Globus pallidus (tissue), 1 donor: Measurements from ENCODE around the gene MAGI1.

Experiments
- DNase-seq: peaks from one replicate; pipeline ENCODE4 v3.0.0-alpha.2; 2015; ENCODE audit warnings: low spot score

MAGI1 gene

DNA sequence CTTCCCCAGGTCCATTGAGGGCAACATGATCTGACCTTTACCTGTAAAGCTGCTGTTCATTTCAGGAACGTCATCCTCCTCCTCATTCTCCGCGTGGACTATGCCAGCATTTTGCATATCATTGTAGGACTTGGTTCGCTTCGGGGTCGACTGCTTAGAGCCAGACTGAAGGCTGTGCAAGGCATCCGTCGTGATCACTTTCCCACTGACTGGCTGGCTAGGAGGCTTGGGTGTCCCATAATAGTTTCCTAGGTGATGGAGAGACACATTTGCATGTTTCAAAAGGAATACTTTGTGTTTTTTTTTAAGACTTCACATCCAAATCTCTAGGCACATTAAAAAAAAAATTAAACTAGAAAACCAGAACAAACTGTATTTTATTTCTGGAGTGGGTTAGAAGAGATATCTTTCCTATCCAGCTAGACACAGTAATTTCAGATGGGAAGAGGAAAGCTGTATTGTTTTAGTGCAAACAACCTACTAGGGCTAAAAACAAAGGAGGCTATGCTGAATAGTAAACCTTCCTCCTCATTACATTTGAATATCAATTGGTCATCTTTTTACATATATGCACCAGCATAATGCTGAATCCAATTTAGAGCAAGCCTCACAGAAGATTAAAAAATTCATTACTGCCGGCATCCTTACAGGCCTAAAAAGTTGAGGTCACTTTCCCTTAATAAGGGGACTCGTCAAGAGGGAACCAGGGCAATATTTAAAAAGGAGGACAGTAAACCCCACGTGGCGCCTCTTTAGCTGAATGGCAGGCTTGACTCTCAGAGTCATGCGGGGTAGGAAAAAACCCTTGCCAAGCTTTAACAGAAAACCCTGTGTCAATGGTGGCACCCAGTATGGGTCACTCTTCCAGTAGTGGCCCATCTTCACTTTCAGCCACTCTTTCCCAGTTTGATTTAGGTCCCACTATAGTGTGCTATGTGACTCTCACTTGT is 559.9 kb downstream of the MAGI1 start:
- DNase-seq, result peak; percentile 51

- no peak for DNase-seq
Observed at GRCh38 chr3:65473736-65474135, 565.0 kb downstream of the MAGI1 start.

DNA sequence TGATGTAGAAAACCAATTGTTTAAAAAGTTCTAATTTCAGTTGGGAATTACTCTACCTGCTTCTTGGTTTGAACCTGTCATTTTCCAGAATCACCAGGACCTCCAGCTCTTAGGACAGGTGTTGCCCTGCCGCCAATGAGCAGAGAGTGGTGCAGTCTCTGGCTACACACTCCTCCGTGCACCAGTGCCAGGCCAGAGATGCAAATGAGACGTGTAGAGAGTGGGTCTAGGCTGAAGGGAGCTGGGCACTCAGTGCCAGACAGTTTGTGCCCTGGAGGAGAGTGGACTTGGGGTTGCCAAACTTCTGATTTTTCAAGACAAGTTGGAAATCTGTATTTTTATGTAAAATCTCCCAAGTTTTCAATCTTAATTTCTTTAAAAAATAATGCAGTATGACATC is 566.2 kb downstream of the MAGI1 start:
- DNase-seq, result no peak

- DNase-seq, result no peak
Observed at GRCh38 chr3:65466300-65466988, 572.3 kb downstream of the MAGI1 start.

DNA sequence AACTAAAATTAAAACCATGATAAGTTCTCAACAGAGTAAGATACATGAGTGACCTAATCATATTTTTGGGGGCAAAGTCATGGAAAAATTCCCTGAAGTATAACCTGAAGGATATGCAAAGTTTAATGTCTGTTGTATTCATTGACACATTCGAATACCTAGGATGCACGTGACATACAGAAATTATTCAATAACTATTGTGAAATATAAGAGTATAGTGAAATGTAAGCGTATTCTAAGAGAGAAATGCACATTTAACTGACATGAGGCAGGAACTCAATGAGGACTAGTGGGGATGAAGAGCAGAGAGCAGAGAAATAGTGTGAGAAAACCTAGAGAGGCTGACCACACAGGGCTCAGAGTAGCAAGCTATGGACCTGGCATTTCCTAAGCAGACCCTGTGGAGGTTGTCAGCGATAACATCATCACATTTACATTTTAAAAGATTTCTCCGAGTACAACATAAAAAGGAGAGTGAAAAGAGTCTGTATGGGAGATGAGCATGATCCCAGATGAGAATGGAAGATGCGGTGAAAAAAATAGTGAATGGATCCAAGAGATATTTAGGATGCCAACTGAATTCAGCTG is 588.8 kb downstream of the MAGI1 start:
- no peak for DNase-seq

DNA sequence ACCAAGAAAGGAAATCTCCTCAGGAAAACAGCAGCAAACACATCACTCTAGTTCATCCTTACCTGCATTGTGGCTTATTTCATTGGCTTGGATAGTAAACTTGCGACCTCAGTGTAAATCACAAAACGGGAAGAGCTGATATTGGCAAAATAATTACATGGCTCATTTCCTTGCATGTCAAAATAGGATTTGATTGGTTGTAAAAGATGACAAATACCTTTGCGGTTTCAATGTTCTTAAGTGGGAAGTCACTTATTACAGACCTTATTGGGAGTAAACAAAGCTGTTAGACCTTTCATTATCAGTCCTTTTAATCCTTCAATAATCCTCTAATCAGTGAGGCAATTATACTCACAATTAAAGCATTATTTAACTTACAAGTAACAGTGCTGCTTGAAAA is 590.6 kb downstream of the MAGI1 start:
- DNase-seq, result no peak

GRCh38 chr3:65445573-65446169 is 593.0 kb downstream of the MAGI1 start:
- no peak for DNase-seq

DNA sequence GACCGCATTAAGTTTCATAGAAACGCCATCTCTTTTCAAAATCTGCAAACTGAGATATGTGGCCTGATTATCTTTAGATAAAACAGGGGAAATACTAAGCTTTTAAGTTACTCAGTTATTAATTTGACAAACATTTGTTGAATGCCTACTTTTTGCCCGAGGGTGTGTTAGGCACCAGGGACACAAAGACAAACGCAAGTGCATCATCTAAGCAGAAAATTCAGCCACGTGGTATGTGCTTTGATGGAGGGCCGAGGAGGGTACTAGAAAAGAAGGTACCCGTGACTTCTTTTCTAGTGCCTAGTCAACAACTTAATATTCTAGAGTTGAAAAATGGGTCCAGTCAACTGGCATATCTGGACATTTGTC is 594.3 kb downstream of the MAGI1 start:
- no peak for DNase-seq

DNA sequence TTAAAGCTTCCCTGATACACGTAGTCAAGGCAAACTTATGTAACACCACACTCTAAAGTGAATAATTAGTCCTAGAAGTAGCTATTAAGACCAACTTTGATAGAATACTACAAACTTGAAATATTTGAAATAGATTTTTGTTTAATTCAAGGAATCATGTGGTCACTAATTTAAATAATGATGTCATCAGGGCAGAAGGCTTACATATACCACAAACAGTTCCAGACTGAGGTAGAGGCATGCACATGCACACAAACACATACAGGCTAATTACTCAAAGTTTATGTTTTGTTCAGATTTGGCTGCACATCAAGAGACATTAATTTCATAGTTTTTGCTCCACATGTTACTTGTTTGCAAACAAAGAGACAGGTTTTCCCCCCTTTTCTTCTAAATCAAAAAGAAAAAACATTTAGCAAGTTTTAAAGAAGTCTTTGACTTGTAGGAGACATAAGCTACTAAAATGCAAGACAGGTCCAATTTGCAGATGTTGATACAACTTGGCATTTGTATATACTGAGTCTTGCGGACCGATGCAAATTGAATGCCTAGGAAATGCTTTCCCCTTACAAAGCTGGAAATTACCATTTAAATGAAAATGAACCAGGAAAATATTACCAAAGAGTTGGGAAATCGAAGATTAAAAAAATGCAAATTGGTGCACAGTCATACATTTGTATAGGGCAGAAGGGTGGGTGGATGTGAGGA is 594.8 kb downstream of the MAGI1 start:
- no peak for DNase-seq

GRCh38 chr3:65439641-65440284 is 599.0 kb downstream of the MAGI1 start:
- peak; percentile 85 for DNase-seq

DNA sequence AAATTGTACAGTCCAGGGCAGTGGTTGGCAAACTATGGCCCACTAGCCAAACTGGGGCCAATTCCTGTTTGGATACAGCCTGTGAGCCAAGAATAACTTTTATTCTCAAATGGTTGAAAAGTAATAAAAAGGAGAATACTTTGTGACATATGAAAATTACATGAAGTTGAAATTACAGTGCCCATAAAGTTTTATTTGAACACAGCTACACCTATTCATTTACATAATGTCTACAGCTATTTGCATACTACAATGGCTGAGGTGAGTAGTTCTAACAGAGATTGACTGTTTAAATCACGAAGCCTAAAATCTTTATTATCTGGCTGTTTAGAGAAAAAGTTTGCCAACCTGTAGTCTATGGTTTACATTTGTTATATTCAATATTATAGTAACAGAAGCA is 600.1 kb downstream of the MAGI1 start:
- no peak for DNase-seq

DNA sequence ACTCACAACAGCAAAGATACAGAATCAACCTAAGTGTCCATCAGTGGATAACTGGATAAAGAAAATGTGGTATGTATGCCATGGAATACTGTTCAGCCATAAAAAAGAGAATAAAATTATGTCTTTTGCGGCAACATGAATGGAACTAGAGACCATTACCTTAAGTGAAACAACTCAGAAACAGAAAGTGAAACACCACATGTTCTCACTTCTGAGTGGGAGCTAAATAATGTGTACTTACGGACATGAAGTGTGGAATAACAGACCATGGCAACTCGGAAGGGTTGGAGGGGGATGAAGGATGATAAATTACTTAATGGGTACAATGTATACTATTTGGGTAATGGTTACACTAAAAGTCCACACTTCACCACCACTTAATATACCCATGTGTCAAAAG is 600.6 kb downstream of the MAGI1 start:
- DNase-seq, result no peak

GRCh38 chr3:65436580-65436979 is 602.1 kb downstream of the MAGI1 start:
- peak; percentile 53 for DNase-seq

GRCh38 chr3:65433480-65433879 is 605.2 kb downstream of the MAGI1 start:
- no peak for DNase-seq

DNA sequence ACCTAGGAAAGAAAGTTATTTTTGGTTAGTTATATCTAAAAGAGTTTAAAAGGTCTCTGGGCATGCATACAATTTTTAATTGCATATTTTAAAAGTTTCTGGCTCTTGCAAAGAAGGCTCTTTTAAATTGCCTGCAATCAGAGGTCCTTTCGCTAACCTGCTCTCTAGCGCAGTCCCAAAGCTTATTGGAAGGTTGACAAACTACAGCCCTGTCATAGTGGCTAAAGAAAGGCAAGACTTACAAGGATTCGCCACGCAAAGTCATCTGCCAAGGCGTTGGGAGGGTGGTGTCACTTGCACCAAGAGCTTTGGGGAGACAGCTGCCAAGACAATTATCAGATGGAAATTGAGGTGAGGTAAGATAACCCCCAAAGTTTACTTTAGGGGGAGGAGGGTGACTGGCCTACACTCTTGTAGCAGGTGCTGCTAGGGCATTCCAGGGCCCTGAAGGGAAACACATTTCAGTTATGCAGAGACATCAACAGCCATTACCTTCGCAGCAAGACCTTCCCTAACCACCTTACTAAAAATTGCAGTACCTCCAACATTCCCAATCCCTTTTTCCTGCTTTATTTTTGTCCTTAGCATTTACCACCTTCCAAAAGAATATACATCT is 606.2 kb downstream of the MAGI1 start:
- DNase-seq, result no peak

- DNase-seq, result no peak
Observed at GRCh38 chr3:65425880-65426279, 612.8 kb downstream of the MAGI1 start.

GRCh38 chr3:65422154-65422553 is 616.6 kb downstream of the MAGI1 start:
- DNase-seq, result peak; percentile 51

DNA sequence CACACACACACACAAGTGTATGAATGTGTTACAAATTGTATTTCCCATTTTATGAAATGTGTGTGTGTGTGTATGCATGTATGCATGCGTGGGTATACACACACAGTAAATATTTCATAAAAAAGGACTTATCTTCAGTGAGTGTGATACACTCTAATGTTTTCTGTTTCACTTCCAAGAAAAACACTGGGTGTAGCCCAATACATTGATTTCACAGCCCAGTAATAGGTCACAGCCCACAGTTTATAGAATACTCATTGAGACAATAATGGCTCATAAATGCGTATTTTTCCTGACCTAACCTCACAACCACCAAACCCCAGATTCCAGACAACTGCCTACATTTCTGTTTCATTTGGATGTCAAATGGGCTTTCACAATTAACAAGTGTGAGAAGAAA is 619.5 kb downstream of the MAGI1 start:
- no peak for DNase-seq

- DNase-seq, result no peak
Observed at GRCh38 chr3:65413891-65414290, 624.8 kb downstream of the MAGI1 start.

DNA sequence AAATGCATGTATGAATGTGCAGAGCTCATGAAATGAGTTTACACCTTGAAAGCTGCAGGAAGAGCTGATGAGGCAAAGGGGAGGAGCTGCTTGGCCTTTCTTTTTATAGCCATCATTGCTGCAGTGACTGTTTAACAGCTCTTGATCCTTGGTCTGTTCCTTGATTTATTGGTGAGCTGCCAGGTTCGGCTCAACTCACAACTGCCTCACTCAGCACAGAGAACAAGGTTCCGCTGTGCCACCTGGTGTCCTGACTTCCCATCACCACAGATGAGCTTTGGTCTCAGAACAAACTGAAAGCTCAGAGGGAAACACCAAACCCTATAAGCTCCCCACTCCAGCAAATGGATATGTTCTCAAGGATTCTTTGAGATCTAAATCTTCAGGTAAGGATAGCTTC is 626.1 kb downstream of the MAGI1 start:
- peak; percentile 31 for DNase-seq

DNA sequence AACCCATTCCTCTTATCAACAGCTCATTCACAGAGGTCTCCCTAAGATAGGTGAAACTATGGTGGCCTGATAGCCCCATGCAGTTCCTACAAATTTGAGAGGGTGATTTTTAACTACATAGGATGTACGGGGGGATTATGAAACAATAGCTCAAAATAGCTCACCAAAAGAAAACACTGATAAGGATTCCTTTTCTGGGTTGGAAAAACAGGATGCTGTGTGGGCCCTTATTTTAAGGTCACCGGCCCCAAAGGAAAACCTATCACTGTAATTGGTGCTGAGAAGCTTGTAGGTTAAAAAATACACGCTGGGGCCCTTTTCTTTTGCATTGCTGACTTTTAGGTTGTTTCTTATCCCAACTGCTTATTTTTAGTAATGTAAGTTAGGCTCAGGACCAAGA is 627.4 kb downstream of the MAGI1 start:
- DNase-seq, result no peak
